SU-DHL-6 (cell line): ENCODE results near the gene NEK4.

Experiments
- CTCF ChIP-seq: fragments of 200-600 bp; sonication (generic); IDR thresholded peaks from one replicate; pipeline ENCODE4 v1.5.1; 2017; ENCODE audit warnings: antibody characterized with exemption, mild to moderate bottlenecking, low read length, moderate library complexity; ENCODE audit not compliant: insufficient read depth, poor library complexity, severe bottlenecking
- EZH2phosphoT487 ChIP-seq: fragments of 200-600 bp; sonication (generic), shearing (Covaris generic); conservative IDR thresholded peaks from 2 replicates; pipeline ENCODE4 v1.6.1; 2018; ENCODE audit warnings: mild to moderate bottlenecking, antibody characterized with exemption, low read length, moderate library complexity, mixed read lengths

- TF ChIP-seq CTCF (no peak), EZH2phosphoT487 (no peak)
These were observed 60.2 kb downstream of the NEK4 start for GRCh38 chr3:52710512-52710911.
